HUES6 (cell line): ENCODE measurements around the gene MFSD6.

Experiments used
- H3K27ac ChIP-seq: 2 replicates; pipeline ENCODE4 v1.7.0; 2013; ENCODE audit warnings: low read depth, mild to moderate bottlenecking, low read length, inconsistent platforms
- H3K27me3 ChIP-seq: 2 replicates; pipeline ENCODE4 v1.6.1; 2013; ENCODE audit warnings: low read length; ENCODE audit not compliant: control insufficient read depth, insufficient read depth
- H3K36me3 ChIP-seq: 2 replicates; pipeline ENCODE4 v1.6.1; 2013; ENCODE audit warnings: low read length; ENCODE audit not compliant: control insufficient read depth, insufficient read depth
- H3K4me1 ChIP-seq: 2 replicates; pipeline ENCODE4 v1.6.1; 2013; ENCODE audit warnings: low read length; ENCODE audit not compliant: control insufficient read depth, insufficient read depth
- H3K4me3 ChIP-seq: 2 replicates; pipeline ENCODE4 v1.5.1; 2013; ENCODE audit warnings: low read depth, low read length
- H3K9ac ChIP-seq: one replicate; pipeline ENCODE4 v1.6.1; 2013; ENCODE audit warnings: mild to moderate bottlenecking, low read length
- H3K9me3 ChIP-seq: 2 replicates; pipeline ENCODE4 v1.6.1; 2013; ENCODE audit warnings: low read depth, low read length; ENCODE audit not compliant: control insufficient read depth, insufficient read depth

MFSD6 gene

GRCh38 chr2:190545555-190546385 lies 137.6 kb downstream of the MFSD6 start:
- H3K4me3 ChIP-seq = no peak overlapping the region
- no peak overlapping the region for H3K27ac ChIP-seq
- no peaks in the 10 kb centered on the region for H3K27me3 ChIP-seq
- H3K9me3 ChIP-seq = peaks cover under 1% of the 10 kb centered on the region; the same call in 1 of the 2 replicates
- H3K4me1 ChIP-seq = no peaks in the 10 kb centered on the region
- no peak overlapping the region for H3K9ac ChIP-seq
- H3K36me3 ChIP-seq = no peaks in the 10 kb centered on the region

DNA sequence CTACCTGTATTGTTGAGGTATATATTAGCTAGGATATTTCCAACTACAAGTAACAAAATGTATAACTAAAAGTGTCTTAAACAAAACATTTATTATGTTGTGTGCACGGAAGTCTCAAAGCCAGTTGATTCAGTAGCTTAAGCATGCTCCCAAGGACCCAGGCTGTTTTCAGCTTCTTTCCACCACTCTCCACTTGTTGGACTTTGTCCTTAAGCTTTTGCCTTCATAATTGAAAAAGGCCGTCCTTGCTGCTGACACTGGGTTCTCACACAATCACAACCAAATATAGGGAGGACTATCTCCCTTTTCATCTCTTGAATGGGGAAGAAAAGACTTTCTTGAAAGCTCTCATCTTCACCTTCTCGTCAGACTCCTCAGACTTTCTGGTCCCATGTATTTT lies 138.6 kb downstream of the MFSD6 start:
- H3K9ac ChIP-seq = no peak overlapping the region

DNA sequence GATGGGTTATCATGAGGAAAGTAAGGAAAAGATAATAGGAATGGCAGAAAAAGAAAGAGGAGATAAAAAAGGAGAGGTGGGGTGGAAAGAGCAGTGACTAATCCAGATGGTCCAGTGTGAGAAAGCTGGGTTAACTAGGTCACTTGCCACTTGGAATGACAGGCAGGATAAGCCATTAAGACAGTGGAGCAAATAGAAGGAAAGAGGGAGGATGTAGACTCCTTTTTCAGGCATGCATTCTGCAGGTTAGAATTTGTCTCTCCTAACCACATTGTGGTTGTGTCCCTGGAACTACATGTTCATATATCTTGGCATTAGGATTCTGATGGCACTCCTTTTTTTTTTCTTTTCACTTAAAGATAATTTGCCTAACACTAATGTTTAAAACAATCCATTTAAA lies 139.7 kb downstream of the MFSD6 start:
- no peak overlapping the region for H3K27ac ChIP-seq
- no peaks in the 10 kb centered on the region for H3K4me1 ChIP-seq
- H3K27me3 ChIP-seq = no peaks in the 10 kb centered on the region
- H3K4me3 ChIP-seq = no peak overlapping the region
- H3K36me3 ChIP-seq = no peaks in the 10 kb centered on the region
- no peak overlapping the region for H3K9ac ChIP-seq
- H3K9me3 ChIP-seq = no peaks in the 10 kb centered on the region

More for the DNA sequence above, 138.6 kb downstream of the MFSD6 start:
- Histone ChIP-seq H3K27me3 (no peaks in the 10 kb centered on the region), H3K4me3 (no peak overlapping the region), H3K27ac (no peak overlapping the region), H3K4me1 (no peaks in the 10 kb centered on the region), H3K36me3 (no peaks in the 10 kb centered on the region), H3K9me3 (no peaks in the 10 kb centered on the region)

DNA sequence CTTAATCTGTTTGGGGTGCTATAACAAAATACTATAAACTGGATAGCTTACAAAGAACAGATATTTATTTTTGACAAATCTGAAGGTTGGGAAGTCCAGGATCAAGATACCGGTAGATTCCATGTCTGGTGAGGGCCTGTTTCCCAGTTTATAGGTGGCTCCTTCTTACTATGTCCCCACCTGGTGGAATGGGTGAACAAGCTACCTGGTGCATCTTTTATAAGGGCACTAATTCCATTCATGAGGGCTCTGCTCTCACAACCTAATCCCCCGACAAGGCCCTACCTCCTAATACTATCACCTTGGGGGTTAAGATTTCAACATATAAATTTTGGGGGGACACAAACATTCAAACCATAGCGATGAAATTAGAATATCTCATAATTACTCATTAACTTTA lies 142.0 kb downstream of the MFSD6 start:
- Histone ChIP-seq H3K9ac (no peak overlapping the region), H3K36me3 (no peaks in the 10 kb centered on the region), H3K4me3 (no peak overlapping the region), H3K9me3 (no peaks in the 10 kb centered on the region), H3K27ac (no peak overlapping the region), H3K27me3 (no peaks in the 10 kb centered on the region), H3K4me1 (peaks cover 10% of the 10 kb centered on the region; the same call in 1 of the 2 replicates)
